Suprapubic skin (tissue), 4 donors: ENCODE results near the gene UGGT1. TPM values are rescaled to one million over a fixed set of nuclear protein-coding genes. Genes with fewer than 3 reads are reported as not detected.

Source experiments
- DNase-seq, 2 donors: peaks; one replicate each; pipeline ENCODE4 v3.0.0-alpha.2; 2019; ENCODE audit warnings: low spot score in 2 of 2
- H3K27ac ChIP-seq: fragments of 200-600 bp; sonication (generic); one replicate; pipeline ENCODE4 v1.5.1; 2019
- H3K27me3 ChIP-seq: fragments of 200-600 bp; sonication (generic); one replicate; pipeline ENCODE4 v1.5.1; 2019
- H3K36me3 ChIP-seq: fragments of 200-600 bp; sonication (generic); one replicate; pipeline ENCODE4 v1.5.1; 2019
- H3K4me1 ChIP-seq: fragments of 200-600 bp; sonication (generic); one replicate; pipeline ENCODE4 v1.5.1; 2019
- H3K4me3 ChIP-seq: fragments of 200-600 bp; sonication (generic); one replicate; pipeline ENCODE4 v1.5.1; 2019; ENCODE audit warnings: mild to moderate bottlenecking
- H3K9me3 ChIP-seq: fragments of 200-600 bp; sonication (generic); one replicate; pipeline ENCODE4 v1.5.1; 2019
- CTCF ChIP-seq, 2 donors: fragments of 200-600 bp in 1 of 2; fragments of 450-650 bp in 1 of 2; sonication (generic) in 1 of 2; IDR thresholded peaks; one replicate each; pipeline ENCODE4 v1.5.1; 2016 to 2019; ENCODE audit warnings: antibody characterized with exemption in 2 of 2, mild to moderate bottlenecking in 1 of 2, moderate library complexity in 1 of 2
- EP300 ChIP-seq: sonication (generic); formaldehyde crosslinking; IDR thresholded peaks from one replicate; pipeline ENCODE4 v1.6.1; 2017; ENCODE audit warnings: antibody characterized with exemption
- POLR2A ChIP-seq, 2 donors: fragments of 450-650 bp; IDR thresholded peaks; one replicate each; pipeline ENCODE4 v1.6.1; 2017; ENCODE audit warnings: antibody characterized with exemption in 2 of 2, mild to moderate bottlenecking in 2 of 2, moderate library complexity in 2 of 2
- POLR2AphosphoS5 ChIP-seq, 3 donors: sonication (generic); formaldehyde crosslinking; IDR thresholded peaks; one replicate each; pipeline ENCODE4 v1.6.1; 2017; ENCODE audit warnings: antibody characterized with exemption in 3 of 3
- WGBS: methylation state at CpG from one replicate; pipeline ENCODE4 v1.1.5; 2018; 5-methylcytosine and 5-hydroxymethylcytosine counted together
- total RNA-seq, 4 donors: library from RNA; depleted of rRNA; stranded (reverse); fragments of >200 nt; gene quantifications; one replicate each; pipeline ENCODE4 v1.1.0, GENCODE V29; 2016

UGGT1 gene
- total RNA-seq, 4 donors from 2014 or later: 31.3 to 34.6 (median 32.8) TPM

- Histone ChIP-seq H3K4me1 (no peaks in the 10 kb centered on the region), H3K27me3 (no peaks in the 10 kb centered on the region), H3K27ac (no peak overlapping the region), H3K9me3 (no peaks in the 10 kb centered on the region), H3K4me3 (no peak overlapping the region), H3K36me3 (peaks cover 90% of the 10 kb centered on the region)
- 72% methylated on average over 9 of the region's 9 CpGs for WGBS
- TF ChIP-seq CTCF (IDR thresholded peaks at IDR 0.05): peak; percentile 34 to 64
- no peak for TF ChIP-seq POLR2A (IDR thresholded peaks at IDR 0.05)
- no peak for DNase-seq
Observed at GRCh38 chr2:128178650-128179460, 87.9 kb downstream of the UGGT1 start.

- Histone ChIP-seq H3K27ac (no peak overlapping the region), H3K27me3 (no peaks in the 10 kb centered on the region), H3K4me1 (no peaks in the 10 kb centered on the region), H3K4me3 (no peak overlapping the region), H3K36me3 (peaks cover 85% of the 10 kb centered on the region), H3K9me3 (no peaks in the 10 kb centered on the region)
- WGBS: 89% methylated on average over 4 of the region's 4 CpGs
- no peak for DNase-seq
- no peak for TF ChIP-seq POLR2AphosphoS5 (IDR thresholded peaks at IDR 0.05)
- TF ChIP-seq POLR2A (IDR thresholded peaks at IDR 0.05): no peak
- TF ChIP-seq EP300: no peak
- no peak for TF ChIP-seq CTCF (IDR thresholded peaks at IDR 0.05)
Observed at GRCh38 chr2:128179461-128179755, 88.4 kb downstream of the UGGT1 start.

GRCh38 chr2:128180031-128180430 is 89.0 kb downstream of the UGGT1 start:
- peaks cover 85% of the 10 kb centered on the region for H3K36me3 ChIP-seq
- TF ChIP-seq EP300: no peak
- TF ChIP-seq POLR2AphosphoS5 (IDR thresholded peaks at IDR 0.05): no peak
- no peak for TF ChIP-seq POLR2A (IDR thresholded peaks at IDR 0.05)
- no peak for TF ChIP-seq CTCF (IDR thresholded peaks at IDR 0.05)
- no peak overlapping the region for H3K4me3 ChIP-seq
- H3K27ac ChIP-seq: no peak overlapping the region
- H3K27me3 ChIP-seq: no peaks in the 10 kb centered on the region
- 75% methylated on average over 4 of the region's 4 CpGs for WGBS
- no peak for DNase-seq
- H3K9me3 ChIP-seq: no peaks in the 10 kb centered on the region
- H3K4me1 ChIP-seq: no peaks in the 10 kb centered on the region

- TF ChIP-seq POLR2A (IDR thresholded peaks at IDR 0.05) (no peak), POLR2AphosphoS5 (IDR thresholded peaks at IDR 0.05) (no peak), CTCF (IDR thresholded peaks at IDR 0.05) (no peak), EP300 (no peak)
- 88% methylated on average over 6 of the region's 6 CpGs for WGBS
- Histone ChIP-seq H3K9me3 (no peaks in the 10 kb centered on the region), H3K27ac (no peak overlapping the region), H3K4me1 (no peaks in the 10 kb centered on the region), H3K4me3 (no peak overlapping the region), H3K36me3 (peaks cover 85% of the 10 kb centered on the region), H3K27me3 (no peaks in the 10 kb centered on the region)
- no peak for DNase-seq
Observed at GRCh38 chr2:128185576-128185975, 94.6 kb downstream of the UGGT1 start.

GRCh38 chr2:128187032-128187654 is 96.1 kb downstream of the UGGT1 start:
- no peak for DNase-seq
- H3K4me1 ChIP-seq: no peaks in the 10 kb centered on the region
- WGBS: 94% methylated on average over 9 of the region's 9 CpGs
- peaks cover 75% of the 10 kb centered on the region for H3K36me3 ChIP-seq
- no peak overlapping the region for H3K27ac ChIP-seq
- no peak overlapping the region for H3K4me3 ChIP-seq
- no peaks in the 10 kb centered on the region for H3K9me3 ChIP-seq
- TF ChIP-seq POLR2AphosphoS5 (IDR thresholded peaks at IDR 0.05) (no peak), POLR2A (IDR thresholded peaks at IDR 0.05) (no peak), CTCF (IDR thresholded peaks at IDR 0.05) (no peak), EP300 (no peak)
- H3K27me3 ChIP-seq: no peaks in the 10 kb centered on the region
